SIG-M5 (cell line): ENCODE measurements around the gene LACC1.

Source experiments
- DNase-seq: peaks from one replicate; lab custom pipeline; 2025; lab: John Stamatoyannopoulos, UW

The LACC1 gene

GRCh38 chr13:43884222-43884621, 4.5 kb downstream of the LACC1 start:
- DNase-seq, result no peak

DNA sequence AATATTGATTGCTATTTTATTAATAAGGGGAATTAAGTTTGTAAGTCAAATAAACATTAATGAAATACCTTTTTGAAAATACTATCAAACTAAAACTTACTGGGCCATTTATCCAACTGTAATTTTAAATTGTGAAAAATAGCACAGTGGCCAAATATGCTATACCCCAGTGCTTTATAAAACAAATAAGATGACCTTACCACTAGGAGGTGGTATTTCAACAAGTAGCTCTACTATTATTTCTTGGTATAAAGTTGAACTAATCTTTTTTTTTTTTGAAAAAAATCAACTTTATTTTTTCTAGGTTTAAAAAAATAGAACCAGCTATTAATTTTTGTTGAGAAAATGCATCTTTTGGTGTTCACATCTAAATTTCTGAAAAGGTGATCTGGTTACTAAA, 14.7 kb downstream of the LACC1 start:
- DNase-seq, result no peak

DNA sequence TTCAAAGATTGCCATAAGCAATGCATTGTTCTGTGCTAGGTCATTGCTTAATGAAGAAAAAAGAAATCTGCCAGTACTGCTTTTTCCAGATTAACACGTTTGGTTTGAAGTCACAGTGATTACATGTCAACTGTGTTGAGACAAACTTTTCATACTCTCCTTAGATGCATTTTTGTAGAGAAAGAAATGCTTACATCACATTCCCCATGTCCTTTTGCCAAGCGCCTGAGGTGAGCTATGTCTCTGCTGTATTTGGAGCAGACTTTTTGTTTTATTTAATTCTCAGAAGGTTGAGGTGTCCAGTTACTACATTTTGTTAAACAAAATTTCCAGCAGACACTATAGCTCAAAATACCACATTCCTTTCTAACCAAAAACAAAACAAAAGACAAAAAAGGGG, 16.2 kb downstream of the LACC1 start:
- no peak for DNase-seq

DNA sequence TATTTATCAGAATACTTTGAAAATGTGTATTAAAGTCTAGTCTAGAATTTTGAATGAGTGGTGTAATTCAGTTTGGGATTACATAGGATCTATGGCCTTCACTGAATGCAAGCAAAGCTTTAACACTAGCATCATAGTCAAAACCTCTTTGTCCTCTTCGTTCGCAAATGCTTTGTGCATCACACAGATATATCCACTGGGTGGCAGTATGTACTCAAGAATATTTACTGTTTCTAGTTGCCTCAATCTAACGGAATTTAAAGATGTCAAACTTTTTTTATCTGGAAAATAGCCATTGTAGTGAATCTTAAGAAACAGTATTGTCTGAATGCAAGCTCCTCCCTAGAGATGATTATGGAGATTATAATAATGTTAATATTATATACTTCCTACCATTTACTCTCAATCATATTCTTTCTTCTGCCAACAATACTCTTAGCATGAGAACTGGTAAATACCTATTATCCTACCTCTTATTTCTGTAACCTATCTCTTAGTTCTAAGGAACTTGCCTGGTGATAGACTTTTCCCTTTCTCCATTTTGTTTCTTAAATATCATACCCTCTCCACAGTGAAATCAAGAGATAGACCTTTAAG, 25.8 kb downstream of the LACC1 start:
- no peak for DNase-seq

- no peak for DNase-seq
Measured at GRCh38 chr13:43908156-43909126, 28.7 kb downstream of the LACC1 start.

GRCh38 chr13:43910856-43911255, 31.2 kb downstream of the LACC1 start:
- DNase-seq, result no peak

GRCh38 chr13:43911278-43911677, 31.6 kb downstream of the LACC1 start:
- DNase-seq, result no peak

DNA sequence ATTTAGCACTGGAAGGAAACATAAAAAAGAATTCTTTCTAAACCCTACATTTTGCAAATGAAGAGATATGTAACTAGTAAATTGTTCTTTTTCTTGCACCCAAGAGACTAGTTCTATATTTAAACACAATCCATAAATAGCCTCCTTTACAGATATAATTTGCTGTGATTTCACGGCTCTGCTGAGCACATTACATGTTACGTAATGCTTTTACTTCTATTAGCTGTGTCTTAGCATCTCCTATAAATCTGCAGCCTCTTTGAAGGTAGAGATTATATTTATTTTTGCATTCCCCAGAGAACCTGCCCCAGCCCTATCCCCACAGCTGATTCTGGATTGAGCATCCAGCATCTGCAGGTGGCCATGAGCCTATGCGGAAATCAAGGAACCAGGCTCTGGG, 32.2 kb downstream of the LACC1 start:
- no peak for DNase-seq

- no peak for DNase-seq
Measured at GRCh38 chr13:43915451-43915850, 35.7 kb downstream of the LACC1 start.

- DNase-seq, result no peak
Measured at GRCh38 chr13:43916828-43917227, 37.1 kb downstream of the LACC1 start.

- no peak for DNase-seq
Measured at GRCh38 chr13:43918636-43919035, 38.9 kb downstream of the LACC1 start.

DNA sequence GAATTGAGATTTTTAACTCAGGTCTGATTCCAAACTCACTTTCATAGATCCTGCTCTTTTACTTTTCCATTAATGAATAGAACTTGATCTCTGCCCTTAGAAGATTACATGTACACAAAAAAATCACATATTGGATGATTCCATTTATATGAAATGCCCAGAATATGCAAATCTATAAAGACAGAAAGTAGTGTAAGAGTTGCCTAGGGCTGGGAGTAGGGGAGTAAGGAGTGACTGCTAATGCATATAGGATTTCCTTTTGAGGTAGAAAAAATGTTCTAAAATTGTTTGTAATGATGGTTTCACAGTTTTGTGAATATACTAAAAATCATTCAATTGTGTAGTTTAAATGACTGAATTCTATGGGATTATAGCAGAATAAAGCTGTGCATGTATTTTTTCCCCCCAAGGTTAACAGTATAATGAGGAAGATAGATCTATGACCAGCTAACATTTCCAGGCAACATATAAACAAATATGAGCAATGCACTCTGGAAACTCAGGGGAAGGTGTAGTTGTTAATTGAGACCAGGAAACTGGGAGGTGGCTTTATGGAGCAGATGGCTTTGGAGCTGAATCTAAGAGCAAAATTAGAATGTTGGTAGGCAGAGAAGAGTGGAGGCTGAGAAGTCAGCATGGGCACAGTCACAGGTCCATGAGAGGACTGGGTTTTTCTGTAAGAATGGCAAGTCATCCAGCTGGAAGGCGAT, 41.4 kb downstream of the LACC1 start:
- no peak for DNase-seq

DNA sequence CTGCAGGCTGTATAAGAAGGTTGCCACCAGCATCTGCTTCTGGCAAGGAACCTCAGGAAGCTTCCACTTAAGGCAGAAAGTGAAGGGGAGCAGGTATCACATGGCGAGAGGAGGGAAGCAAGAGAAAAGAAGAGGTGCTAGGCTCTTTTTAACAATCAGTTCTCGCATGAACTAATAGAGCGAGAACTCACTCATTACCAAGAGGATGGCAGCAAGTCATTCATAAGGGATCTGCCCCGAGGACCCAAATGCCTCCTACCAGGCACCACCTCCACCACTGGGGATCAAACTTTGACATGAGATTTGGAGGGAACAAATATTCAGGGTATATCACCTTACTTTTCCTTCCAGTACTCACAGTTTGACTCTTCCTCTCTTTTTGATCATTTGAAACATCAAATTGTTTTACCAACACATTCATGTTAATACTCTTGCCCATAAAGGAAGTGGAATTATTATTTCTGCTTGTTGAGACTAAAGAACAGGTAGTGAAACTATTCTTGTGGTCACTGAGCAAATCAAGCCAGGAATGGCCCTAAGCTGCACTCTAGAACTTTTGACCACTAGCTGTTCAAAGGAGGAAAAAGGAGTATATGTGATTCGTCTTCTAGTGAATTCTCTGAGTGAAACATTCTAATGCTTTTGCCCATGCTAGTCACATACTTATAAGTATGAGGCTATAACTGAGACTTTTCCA, 45.0 kb downstream of the LACC1 start:
- DNase-seq, result no peak

- DNase-seq, result no peak
Measured at GRCh38 chr13:43929947-43930346, 50.2 kb downstream of the LACC1 start.

GRCh38 chr13:43933378-43933777, 53.7 kb downstream of the LACC1 start:
- DNase-seq, result no peak

- no peak for DNase-seq
Measured at GRCh38 chr13:43934273-43934672, 54.6 kb downstream of the LACC1 start.

DNA sequence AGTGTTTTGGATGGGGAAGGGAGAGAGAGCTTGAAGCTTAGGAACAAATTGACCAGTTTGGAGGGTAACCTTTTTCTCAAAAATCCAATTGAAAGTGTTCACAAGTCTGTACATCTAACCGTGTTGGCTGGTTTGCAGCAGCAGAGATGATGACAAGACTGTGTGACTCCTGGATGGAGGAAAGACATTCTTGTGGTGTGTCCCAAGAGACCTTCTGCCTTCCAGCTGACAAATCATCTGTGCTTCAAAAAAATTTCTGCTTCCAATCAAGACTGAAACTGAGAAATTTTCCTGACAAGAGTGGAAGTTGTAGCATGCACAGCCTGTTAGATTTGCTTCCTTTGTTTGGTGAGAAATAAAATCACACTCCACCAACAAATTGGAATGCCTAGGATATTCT, 56.2 kb downstream of the LACC1 start:
- DNase-seq, result no peak

DNA sequence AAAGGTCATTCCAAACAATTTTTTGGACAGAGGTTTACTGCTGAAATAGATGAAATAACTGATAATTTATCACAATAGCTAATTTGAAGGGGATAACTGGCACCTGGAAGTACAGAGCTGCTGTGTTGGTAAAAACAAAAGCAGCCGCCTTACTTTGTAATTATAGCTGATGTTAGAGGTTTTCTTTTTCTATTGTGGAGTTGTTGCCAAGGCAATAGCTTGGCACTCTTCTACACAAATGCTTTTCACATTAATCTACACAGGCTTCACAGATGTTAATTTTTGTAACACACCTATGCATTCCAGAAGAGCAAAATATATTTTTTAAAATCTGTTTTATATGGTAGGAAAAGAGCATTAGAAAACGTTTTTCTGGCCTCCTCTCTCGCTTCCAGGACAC, 56.9 kb downstream of the LACC1 start:
- no peak for DNase-seq

DNA sequence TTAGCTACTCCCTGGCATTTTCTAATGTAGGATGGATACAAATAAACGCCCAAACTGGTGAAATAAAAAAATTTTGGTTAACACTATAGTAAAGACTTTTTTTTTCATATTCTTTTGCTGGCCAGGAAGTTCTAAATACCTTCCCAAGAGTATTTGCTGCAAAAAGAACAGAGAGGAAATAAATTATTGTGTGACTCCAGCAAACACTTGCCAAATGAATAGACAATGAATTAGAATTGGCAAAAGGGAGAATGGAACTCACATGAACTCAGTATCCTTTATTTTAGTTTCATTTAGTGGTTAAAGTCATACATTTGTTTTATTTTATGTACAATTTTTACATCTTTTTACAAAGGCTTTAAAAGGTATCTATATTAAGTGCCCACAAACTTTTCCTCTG, 58.1 kb downstream of the LACC1 start:
- no peak for DNase-seq

- no peak for DNase-seq
Measured at GRCh38 chr13:43938449-43938848, 58.7 kb downstream of the LACC1 start.

DNA sequence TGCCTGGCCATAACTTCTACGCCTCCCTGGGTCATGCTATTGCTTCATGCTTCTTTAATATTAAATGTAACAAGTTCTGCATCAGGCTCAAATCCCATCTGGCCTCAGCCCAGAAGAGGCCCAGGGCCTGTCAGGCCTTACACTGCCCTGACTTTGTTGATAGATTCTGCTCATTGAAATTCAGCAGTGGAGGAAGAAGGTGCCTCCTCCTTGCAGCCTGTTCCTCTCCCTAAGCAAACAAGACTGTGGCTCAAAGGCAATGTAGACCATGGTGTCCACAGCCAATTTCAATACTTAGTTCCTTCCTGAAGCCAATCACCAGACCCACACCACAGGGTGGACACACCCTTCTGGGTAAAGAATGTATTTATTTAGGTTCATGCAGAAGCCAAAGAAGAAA, 59.4 kb downstream of the LACC1 start:
- no peak for DNase-seq

DNA sequence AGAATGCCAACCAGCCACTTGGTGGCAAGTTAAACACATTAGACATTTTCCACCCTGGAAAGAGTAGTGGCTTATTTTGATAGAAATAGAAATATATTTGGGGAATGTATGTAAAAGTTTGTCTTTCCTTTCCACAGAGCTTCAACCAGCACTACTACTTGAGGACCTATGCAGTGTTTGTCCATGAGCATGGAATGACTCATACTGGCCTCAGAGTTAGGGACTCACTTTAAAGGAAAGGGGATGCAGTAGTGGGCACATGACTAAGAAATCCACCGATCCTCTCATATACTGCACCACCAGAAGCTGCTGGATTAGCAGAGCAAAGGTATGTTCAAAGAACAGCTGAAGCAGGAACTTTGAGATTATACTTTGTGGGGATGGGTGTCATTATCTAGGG, 62.6 kb downstream of the LACC1 start:
- DNase-seq, result no peak
